Eye (tissue), 1 donor: ENCODE results near the gene XAB2.
"Not testable (repeated sequence)": the region's sequence is repeated elsewhere in the genome, so short reads cannot be mapped to it uniquely, and the experiment has no call there.

Experiments
- DNase-seq: peaks from one replicate; pipeline ENCODE4 v3.0.0-alpha.2; 2015

Gene XAB2

GRCh38 chr19:7611541-7612279 is 17.6 kb downstream of the XAB2 start:
- no peak for DNase-seq

DNA sequence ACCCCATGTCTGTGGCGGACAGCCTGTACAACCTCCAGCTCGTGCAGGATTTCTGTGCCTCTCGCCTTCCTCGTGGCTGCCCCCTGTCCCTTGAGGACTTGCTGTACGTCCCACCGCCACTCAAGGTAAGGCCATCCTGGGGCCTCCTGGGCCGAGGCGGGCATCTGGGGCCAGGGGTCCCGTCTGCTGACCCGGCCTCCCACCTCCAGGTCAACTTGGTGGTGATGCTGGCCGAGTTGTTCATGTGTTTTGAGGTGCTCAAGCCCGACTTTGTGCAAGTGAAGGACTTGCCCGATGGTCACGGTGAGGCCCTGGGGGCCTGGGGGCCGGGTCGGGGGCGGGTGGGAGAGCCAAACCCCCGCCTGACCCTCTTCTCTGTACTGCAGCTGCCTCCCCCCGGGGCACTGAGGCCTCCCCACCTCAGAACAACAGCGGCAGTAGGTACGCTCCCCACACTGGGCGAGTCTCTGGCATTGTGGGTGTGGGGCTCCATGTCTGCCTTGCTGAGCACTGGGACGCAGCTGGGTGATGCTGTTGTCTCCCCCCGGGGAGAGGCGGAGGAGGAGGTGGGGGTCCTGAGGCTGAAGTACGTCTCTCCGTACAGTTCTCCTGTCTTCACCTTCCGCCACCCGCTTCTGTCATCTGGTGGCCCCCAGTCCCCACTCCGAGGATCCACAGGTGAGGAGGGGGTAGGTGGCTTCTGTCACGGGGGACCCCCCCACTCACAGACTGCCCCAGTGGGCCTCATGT is 18.7 kb downstream of the XAB2 start:
- DNase-seq = no peak

GRCh38 chr19:7607874-7608560 is 21.3 kb downstream of the XAB2 start:
- DNase-seq = no peak

DNA sequence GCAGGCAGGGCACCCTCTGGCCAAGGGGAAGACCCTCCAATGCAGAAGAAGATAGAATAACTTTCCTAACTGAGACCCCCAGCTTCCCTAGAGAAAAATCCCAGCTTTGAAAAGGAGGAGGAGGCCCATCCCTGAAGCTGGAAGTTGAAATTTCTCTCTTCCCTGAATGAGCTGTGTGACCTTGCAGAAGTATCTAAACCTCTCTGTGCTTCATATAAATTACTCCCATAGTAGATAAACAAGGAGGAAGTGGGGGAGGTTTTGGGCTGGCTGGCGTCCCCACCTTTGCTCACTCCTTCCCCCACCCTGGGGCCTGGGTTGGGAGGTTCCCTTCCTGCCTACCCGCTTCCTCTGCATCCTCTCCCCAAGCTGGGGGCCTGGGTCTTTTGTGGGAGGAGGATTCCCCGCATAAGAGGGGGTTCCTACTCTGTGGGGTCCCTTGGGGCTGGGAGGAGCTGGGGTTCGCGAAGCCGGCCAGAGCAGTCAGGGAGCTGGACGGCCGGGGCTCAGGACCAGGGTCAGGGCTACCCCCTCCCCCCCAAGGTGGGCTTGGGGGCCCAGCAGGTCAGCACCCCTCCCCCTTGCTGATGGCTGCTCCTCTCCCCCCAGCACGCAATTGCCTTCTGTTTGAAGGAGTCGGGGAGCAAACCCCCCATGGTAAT is 22.0 kb downstream of the XAB2 start:
- DNase-seq = no peak

DNA sequence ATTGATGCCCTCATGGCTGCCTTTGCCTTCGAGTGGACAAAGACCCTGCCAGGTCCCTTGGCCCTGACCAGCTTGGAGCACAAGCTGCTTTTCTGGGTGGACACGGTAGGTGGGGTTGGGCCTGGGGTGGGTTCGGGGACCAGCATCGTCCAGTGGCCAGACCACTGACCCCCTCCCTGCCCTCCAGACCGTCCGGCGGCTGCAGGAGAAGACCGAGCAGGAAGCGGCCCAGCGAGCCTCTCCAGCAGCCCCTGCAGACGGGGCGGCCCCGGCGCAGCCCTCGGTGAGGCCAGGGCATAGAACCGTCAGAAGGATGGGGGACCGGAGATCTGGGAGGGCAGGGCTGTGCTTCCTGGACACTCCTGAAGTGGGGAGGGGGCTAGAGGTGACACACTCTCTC is 23.1 kb downstream of the XAB2 start:
- no peak for DNase-seq

DNA sequence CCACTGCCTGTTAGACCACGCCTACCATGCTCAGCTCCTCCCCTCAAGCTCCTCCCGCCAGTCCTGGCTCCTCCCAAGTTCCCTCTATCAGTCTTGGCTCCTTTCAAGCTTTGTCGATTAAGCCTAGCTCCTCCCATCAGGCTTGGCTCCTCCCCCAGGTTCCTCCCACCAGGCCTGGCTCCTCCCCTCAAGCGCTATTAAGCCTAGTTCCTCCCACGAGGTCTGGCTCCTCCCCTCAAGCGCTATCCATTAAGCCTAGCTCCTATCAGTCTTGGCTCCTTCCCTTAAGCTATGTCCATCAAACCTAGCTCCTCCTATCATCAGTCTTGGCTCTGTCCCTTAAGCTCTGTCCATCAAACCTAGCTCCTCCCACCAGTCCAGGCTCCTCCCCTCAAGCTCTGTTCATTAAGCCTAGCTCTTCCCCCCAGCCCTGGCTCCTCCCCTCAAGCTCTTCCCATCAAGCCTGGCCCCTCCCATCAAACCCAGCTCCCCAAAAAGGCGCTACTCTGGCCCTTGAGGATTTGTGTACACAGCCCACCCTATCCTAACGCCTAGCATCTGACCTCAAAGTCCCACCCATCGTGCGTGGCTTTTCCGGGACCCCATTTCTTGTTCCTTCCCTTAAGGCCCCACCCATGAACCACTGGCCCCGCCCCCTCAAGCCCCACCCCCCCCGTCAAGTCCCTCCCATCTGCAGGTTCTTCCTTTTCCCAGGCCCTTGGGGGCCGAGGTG is 23.7 kb downstream of the XAB2 start:
- peak; percentile 25 for DNase-seq

DNA sequence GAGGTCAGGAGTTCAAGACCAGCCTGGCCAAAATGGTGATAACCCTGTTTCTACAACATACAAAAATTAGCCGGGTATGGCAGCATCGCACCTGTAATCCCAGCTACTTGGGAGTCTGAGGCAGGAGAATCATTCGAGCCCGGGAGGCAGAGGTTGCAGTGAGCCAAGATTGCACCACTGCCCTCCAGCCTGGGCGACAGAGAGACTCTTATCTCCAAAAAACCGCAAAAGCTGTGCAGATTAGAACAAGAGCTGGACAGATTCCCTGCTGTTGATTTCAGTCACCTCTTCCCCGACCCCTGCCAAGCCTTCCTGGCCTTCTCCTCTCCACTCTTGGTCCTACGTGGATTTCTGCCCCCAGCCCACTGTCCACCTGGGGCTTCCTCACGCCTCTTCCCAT is 25.4 kb downstream of the XAB2 start:
- DNase-seq = no peak

- no peak for DNase-seq
Measured at GRCh38 chr19:7602935-7603497, 26.3 kb downstream of the XAB2 start.

- DNase-seq = no peak
Measured at GRCh38 chr19:7602240-7602934, 27.0 kb downstream of the XAB2 start.

DNA sequence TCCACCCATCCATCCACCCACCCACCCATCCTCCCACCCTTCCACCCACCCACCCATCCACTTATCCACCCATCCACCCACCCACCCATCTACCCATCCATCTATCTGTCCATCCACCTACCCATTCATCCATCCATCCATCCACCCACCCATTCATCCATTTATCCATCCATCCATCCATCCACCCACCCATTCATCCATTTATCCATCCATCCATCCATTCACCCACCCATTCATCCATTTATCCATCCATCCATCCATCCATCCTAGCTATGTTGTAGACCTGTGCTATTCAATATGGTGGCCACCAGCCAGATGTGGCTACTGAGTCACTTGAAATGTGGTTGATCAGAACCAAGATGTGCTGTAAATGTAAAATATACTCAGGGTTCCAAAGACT is 28.6 kb downstream of the XAB2 start:
- DNase-seq = no peak

GRCh38 chr19:7598180-7598579 is 31.2 kb downstream of the XAB2 start:
- no peak for DNase-seq

GRCh38 chr19:7597689-7598088 is 31.7 kb downstream of the XAB2 start:
- DNase-seq = no peak

DNA sequence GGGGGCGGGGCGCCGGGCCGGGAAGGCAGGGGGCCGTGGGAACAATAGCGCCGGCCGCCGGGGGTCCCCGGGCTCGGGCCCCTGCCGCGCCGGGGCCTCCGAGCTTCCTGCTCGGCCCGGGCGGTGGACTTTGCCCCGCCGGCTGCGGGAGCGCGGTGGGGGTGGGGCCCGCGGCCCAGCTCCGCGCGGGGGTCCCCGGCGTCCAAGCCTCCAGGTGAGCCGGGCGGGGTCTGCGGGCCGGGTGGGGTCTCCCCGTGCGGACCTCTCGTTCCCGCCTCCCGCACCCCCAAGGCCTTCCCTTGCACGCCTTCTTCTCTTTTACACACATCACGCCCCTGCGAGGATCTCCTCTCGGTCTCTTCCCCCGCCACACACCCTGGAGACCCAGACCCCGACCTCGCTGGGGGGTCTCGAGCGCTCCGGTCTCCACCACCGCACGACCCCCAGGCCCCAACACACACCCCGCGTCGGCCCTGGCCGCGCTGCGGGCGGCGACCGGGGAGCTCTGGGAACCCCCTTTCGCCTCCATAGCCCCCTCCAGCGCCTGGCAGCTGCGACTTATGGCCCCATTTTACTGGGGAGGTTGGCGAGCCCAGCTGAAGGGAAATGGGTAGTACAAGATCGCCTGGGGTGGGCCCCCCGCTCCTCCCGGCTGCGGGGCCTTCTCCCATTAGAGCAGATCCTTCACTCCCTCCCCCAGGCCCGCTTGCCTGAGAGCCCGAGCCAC is 33.0 kb downstream of the XAB2 start:
- DNase-seq = peak; percentile 20

DNA sequence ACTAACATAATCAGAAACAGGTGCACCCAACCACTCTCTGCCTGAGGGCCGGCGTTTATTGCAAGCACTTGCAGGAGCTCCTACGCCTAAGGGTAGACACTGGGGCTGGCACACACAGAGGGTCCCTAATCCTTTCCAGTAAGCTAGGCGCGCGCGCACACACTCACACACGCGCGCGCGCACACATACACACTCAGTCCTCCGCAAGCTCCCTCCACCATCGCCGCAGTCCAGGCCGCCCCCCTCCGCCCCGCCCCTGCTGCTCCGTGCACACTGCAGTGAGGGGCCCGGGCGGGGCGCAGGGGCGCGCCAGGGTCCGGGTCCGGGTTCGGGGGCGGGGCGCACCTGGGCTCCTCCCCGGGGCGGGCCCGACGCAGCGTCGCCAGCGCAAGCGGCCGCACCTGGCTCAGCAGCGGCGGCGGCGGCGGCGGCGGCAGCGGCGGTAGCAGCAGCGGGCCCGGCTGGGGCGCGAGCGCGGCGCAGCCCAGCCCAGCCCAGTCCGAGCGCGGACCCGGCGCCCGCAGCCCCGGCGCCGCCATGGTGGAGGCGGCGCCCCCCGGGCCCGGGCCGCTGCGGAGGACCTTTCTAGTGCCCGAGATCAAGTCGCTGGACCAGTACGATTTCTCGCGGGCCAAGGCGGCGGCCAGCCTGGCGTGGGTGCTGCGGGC is 33.7 kb downstream of the XAB2 start, which contains the start of gene CAMSAP3:
Gene CAMSAP3, plus strand, starts transcription at position 398 of the 668 bp plus-strand sequence. Its CDS starts 140 bp downstream, at position 538.
- DNase-seq = peak; percentile 86

GRCh38 chr19:7590256-7590655 is 39.1 kb downstream of the XAB2 start:
- no peak for DNase-seq

DNA sequence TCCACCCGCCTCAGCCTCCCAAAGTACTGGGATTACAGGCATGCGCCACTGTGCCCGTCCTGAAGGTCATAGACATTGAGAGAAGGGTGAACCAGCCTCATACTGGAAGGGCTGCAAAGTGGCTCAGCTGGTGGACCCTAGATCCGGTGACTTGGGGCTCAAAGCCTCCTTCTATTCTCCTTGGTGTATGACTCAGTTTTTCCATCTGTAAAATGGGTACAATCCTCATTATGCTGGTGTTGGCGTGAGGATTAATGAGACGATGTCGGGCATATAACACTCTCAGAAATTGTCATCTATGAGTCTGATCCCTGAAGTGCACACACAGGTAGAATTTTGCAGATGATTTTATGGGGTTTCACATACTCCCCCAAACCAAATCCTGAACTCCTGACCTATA is 39.5 kb downstream of the XAB2 start:
- DNase-seq = no peak

- DNase-seq = no peak
Measured at GRCh38 chr19:7582446-7582845, 46.9 kb downstream of the XAB2 start.

- no peak for DNase-seq
Measured at GRCh38 chr19:7579182-7579581, 50.2 kb downstream of the XAB2 start.

GRCh38 chr19:7578127-7578526 is 51.2 kb downstream of the XAB2 start:
- no peak for DNase-seq

- not testable (repeated sequence) for DNase-seq
Measured at GRCh38 chr19:7577422-7577821, 51.9 kb downstream of the XAB2 start.
